Esophagus muscularis mucosa (tissue), 4 donors: ENCODE results near the gene MAPK14.

Experiments used
- EP300 ChIP-seq: sonication (generic); formaldehyde crosslinking; IDR thresholded peaks from one replicate; pipeline ENCODE4 v1.6.1; 2017; ENCODE audit warnings: antibody characterized with exemption
- POLR2A ChIP-seq: fragments of 450-650 bp; IDR thresholded peaks from one replicate; pipeline ENCODE4 v1.6.1; 2017; ENCODE audit warnings: antibody characterized with exemption, moderate library complexity, mild to moderate bottlenecking, low read depth
- POLR2AphosphoS5 ChIP-seq, 2 donors: sonication (generic); formaldehyde crosslinking; IDR thresholded peaks; one replicate each; pipeline ENCODE4 v1.6.1; 2017; ENCODE audit warnings: antibody characterized with exemption in 2 of 2
- TF ChIP-seq, protein P1 (sequence below), 3 experiments: fragments of 200-600 bp in 2 of 3; fragments of 450-650 bp in 1 of 3; sonication (generic) in 2 of 3; IDR thresholded peaks; one replicate each; pipeline ENCODE4 v1.5.1; 2017 to 2019; ENCODE audit warnings: antibody characterized with exemption in 3 of 3, mild to moderate bottlenecking in 2 of 3, moderate library complexity in 1 of 3

DNA sequence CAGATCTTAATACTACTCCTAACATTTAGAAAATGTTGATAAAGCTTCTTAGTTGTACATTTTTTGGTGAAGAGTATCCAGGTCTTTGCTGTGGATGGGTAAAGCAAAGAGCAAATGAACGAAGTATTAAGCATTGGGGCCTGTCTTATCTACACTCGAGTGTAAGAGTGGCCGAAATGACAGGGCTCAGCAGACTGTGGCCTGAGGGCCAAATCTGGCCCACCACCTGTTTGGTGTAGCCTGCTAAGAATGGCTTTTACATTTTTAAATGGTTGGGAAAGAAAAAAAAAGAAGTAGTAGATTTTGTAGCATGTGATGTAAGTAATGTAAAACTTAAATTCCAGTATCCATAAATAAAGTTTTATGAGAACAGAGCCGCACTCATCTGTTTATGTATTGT, 83.3 kb downstream of the MAPK14 start:
- TF ChIP-seq POLR2AphosphoS5 (IDR thresholded peaks at IDR 0.05) (no peak), POLR2A (no peak), EP300 (no peak)
- TF ChIP-seq, protein P1, sequence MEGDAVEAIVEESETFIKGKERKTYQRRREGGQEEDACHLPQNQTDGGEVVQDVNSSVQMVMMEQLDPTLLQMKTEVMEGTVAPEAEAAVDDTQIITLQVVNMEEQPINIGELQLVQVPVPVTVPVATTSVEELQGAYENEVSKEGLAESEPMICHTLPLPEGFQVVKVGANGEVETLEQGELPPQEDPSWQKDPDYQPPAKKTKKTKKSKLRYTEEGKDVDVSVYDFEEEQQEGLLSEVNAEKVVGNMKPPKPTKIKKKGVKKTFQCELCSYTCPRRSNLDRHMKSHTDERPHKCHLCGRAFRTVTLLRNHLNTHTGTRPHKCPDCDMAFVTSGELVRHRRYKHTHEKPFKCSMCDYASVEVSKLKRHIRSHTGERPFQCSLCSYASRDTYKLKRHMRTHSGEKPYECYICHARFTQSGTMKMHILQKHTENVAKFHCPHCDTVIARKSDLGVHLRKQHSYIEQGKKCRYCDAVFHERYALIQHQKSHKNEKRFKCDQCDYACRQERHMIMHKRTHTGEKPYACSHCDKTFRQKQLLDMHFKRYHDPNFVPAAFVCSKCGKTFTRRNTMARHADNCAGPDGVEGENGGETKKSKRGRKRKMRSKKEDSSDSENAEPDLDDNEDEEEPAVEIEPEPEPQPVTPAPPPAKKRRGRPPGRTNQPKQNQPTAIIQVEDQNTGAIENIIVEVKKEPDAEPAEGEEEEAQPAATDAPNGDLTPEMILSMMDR (IDR thresholded peaks at IDR 0.05), result no peak
